H1 (cell line): ENCODE measurements around the gene ARL6IP1. TPM values are rescaled to one million over a fixed set of nuclear protein-coding genes. Genes with fewer than 3 reads are reported as not detected.

Source experiments
- CTCF ChIA-PET: fragments of 300-600 bp; sonication (Branson Sonifier 250); formaldehyde crosslinking; loops from one replicate; lab custom pipeline; 2021; ENCODE audit not compliant: partially characterized antibody; lab: Charles Lee
- POLR2A ChIA-PET: fragments of 300-600 bp; sonication (Branson Sonifier 250); formaldehyde crosslinking; loops from one replicate; lab custom pipeline; 2021; ENCODE audit warnings: inconsistent platforms; ENCODE audit not compliant: partially characterized antibody; lab: Charles Lee
- DNase-seq, 2 experiments: peaks; one replicate each; pipeline versions ENCODE4 v3.0.0 to v3.0.0-alpha.2; 2010 to 2022; ENCODE audit warnings: low spot score in 2 of 2, low read depth in 1 of 2, mixed read lengths in 1 of 2
- FAIRE-seq: peaks from 2 replicates; lab custom pipeline; 2011; peaks lifted over from hg19 to GRCh38; lab: Jason Lieb, UNC
- H2AFZ ChIP-seq: 2 replicates; pipeline ENCODE4 v1.8.1; 2012; ENCODE audit warnings: low read length, inconsistent platforms
- H2AK5ac ChIP-seq: 2 replicates; pipeline ENCODE4 v1.6.1; 2013; ENCODE audit warnings: low read depth, low read length
- H2BK120ac ChIP-seq: replicated peaks from 2 replicates; pipeline ENCODE3; 2013; ENCODE audit warnings: low read depth, low read length, inconsistent platforms
- H2BK12ac ChIP-seq: 2 replicates; pipeline ENCODE4 v1.6.1; 2013; ENCODE audit warnings: low read depth, low read length
- H2BK15ac ChIP-seq: 2 replicates; pipeline ENCODE4 v1.6.1; 2013; ENCODE audit warnings: low read length
- H2BK20ac ChIP-seq: 2 replicates; pipeline ENCODE4 v1.6.1; 2013; ENCODE audit warnings: low read length
- H2BK5ac ChIP-seq: 2 replicates; pipeline ENCODE4 v1.6.1; 2013; ENCODE audit warnings: low read depth, low read length
- H3K14ac ChIP-seq: 2 replicates; pipeline ENCODE4 v1.6.1; 2013; ENCODE audit warnings: inconsistent platforms; ENCODE audit not compliant: insufficient read length
- H3K18ac ChIP-seq: 2 replicates; pipeline ENCODE4 v1.6.1; 2013; ENCODE audit warnings: low read length; ENCODE audit errors: extremely low read depth
- H3K23ac ChIP-seq: 2 replicates; pipeline ENCODE4 v1.6.1; 2013; ENCODE audit warnings: inconsistent platforms; ENCODE audit not compliant: insufficient read length
- H3K23me2 ChIP-seq: 2 replicates; pipeline ENCODE4 v1.6.1; 2013; ENCODE audit warnings: low read depth, low read length
- H3K27ac ChIP-seq: 2 replicates; pipeline ENCODE4 v1.6.1; 2011; ENCODE audit warnings: low read depth, low read length, inconsistent platforms
- H3K27me3 ChIP-seq, 4 experiments: replicated peaks in 1 of 4; 1 replicate in 1 of 4; 2 replicates in 3 of 4; pipeline versions ENCODE4 v1.6.1 to v1.8.1; 2011 to 2013; ENCODE audit warnings: low read length in 3 of 4, mild to moderate bottlenecking in 3 of 4, inconsistent platforms in 2 of 4, mixed read lengths in 2 of 4, moderate library complexity in 1 of 4; ENCODE audit not compliant: control insufficient read depth in 3 of 4, insufficient read depth in 3 of 4; ENCODE audit errors: extremely low read depth in 1 of 4
- H3K36me3 ChIP-seq, 4 experiments: 2 replicates each; pipeline versions ENCODE4 v1.6.1 to v1.8.1; 2011 to 2013; ENCODE audit warnings: mild to moderate bottlenecking in 4 of 4, low read length in 3 of 4, moderate library complexity in 2 of 4, control low read depth in 1 of 4, inconsistent platforms in 1 of 4; ENCODE audit not compliant: insufficient read depth in 4 of 4, control insufficient read depth in 2 of 4
- H3K4ac ChIP-seq: replicated peaks from 2 replicates; pipeline ENCODE3; 2013; ENCODE audit warnings: low read length, low read depth, mixed read lengths, inconsistent platforms; ENCODE audit not compliant: insufficient read length
- H3K4me1 ChIP-seq, 4 experiments: replicated peaks in 1 of 4; 1 replicate in 1 of 4; 2 replicates in 3 of 4; pipeline versions ENCODE4 v1.6.1 to v1.8.1; 2011 to 2013; ENCODE audit warnings: low read length in 3 of 4, inconsistent platforms in 2 of 4, mixed read lengths in 1 of 4; ENCODE audit not compliant: insufficient read depth in 4 of 4, control insufficient read depth in 3 of 4
- H3K4me2 ChIP-seq, 2 experiments: 2 replicates each; pipeline versions ENCODE4 v1.6.1 to v1.8.1; 2011 to 2013; ENCODE audit warnings: low read depth in 2 of 2, low read length in 2 of 2, control low read depth in 1 of 2, inconsistent platforms in 1 of 2, mild to moderate bottlenecking in 1 of 2; ENCODE audit not compliant: insufficient read depth in 1 of 2
- H3K4me3 ChIP-seq, 4 experiments: fragments of 200-600, 300-600 bp in 1 of 4; sonication (generic), shearing (Covaris generic), sonication (Bioruptor Twin) in 1 of 4; 2 replicates each; pipeline versions ENCODE4 v1.5.1 to v1.8.1; 2011 to 2016; ENCODE audit warnings: low read length in 4 of 4, low read depth in 3 of 4, control low read depth in 2 of 4, inconsistent platforms in 2 of 4, mild to moderate bottlenecking in 2 of 4, mixed read lengths in 1 of 4, moderate library complexity in 1 of 4; ENCODE audit not compliant: insufficient read depth in 2 of 4; ENCODE audit errors: extremely low read depth in 1 of 4
- H3K56ac ChIP-seq: replicated peaks from 2 replicates; pipeline ENCODE3; 2013; ENCODE audit warnings: low read depth, mild to moderate bottlenecking, mixed read lengths, low read length, inconsistent platforms; ENCODE audit not compliant: insufficient read length
- H3K79me1 ChIP-seq: 2 replicates; pipeline ENCODE4 v1.6.1; 2013; ENCODE audit warnings: low read depth, low read length, control low read depth
- H3K79me2 ChIP-seq, 2 experiments: 2 replicates each; pipeline versions ENCODE4 v1.6.1 to v1.8.1; 2012 to 2013; ENCODE audit warnings: low read length in 2 of 2, mild to moderate bottlenecking in 2 of 2, inconsistent platforms in 1 of 2; ENCODE audit not compliant: insufficient read depth in 2 of 2, control insufficient read depth in 1 of 2
- H3K9ac ChIP-seq, 4 experiments: replicated peaks in 1 of 4; 1 replicate in 1 of 4; 2 replicates in 3 of 4; pipeline versions ENCODE4 v1.6.1 to v1.8.1; 2011 to 2013; ENCODE audit warnings: low read depth in 3 of 4, low read length in 3 of 4, control low read depth in 2 of 4, mild to moderate bottlenecking in 2 of 4, moderate library complexity in 2 of 4, inconsistent platforms in 1 of 4; ENCODE audit errors: extremely low read depth in 1 of 4
- H3K9me3 ChIP-seq, 2 experiments: 2 replicates each; pipeline versions ENCODE4 v1.6.1 to v1.8.1; 2012 to 2013; ENCODE audit warnings: mild to moderate bottlenecking in 2 of 2, moderate library complexity in 2 of 2, control low read depth in 1 of 2, inconsistent platforms in 1 of 2, low read depth in 1 of 2, low read length in 1 of 2, mixed read lengths in 1 of 2; ENCODE audit not compliant: insufficient read depth in 2 of 2
- H4K20me1 ChIP-seq, 2 experiments: replicated peaks in 1 of 2; 2 replicates each; pipeline versions ENCODE3 to v1.8.1; 2011 to 2013; ENCODE audit warnings: inconsistent platforms in 2 of 2, low read length in 2 of 2, mild to moderate bottlenecking in 1 of 2; ENCODE audit not compliant: insufficient read depth in 2 of 2, control insufficient read depth in 1 of 2
- H4K5ac ChIP-seq: 2 replicates; pipeline ENCODE4 v1.6.1; 2013; ENCODE audit warnings: low read length, low read depth, mixed read lengths, inconsistent platforms; ENCODE audit not compliant: insufficient read length
- H4K8ac ChIP-seq: 2 replicates; pipeline ENCODE4 v1.8.0; 2013; ENCODE audit warnings: mild to moderate bottlenecking, moderate library complexity, low read length, inconsistent platforms; ENCODE audit not compliant: insufficient read depth; ENCODE audit errors: extremely low read depth
- H4K91ac ChIP-seq: replicated peaks from 2 replicates; pipeline ENCODE3; 2013; ENCODE audit warnings: low read length, mixed read lengths, inconsistent platforms; ENCODE audit not compliant: insufficient read length
- KDM5A ChIP-seq: fragments of 200-600 bp; IDR thresholded peaks from 2 replicates; pipeline ENCODE4 v1.7.1; 2012; ENCODE audit warnings: mild to moderate bottlenecking, low read length, inconsistent platforms, mixed read lengths
- POLR2AphosphoS5 ChIP-seq: IDR thresholded peaks from 2 replicates; pipeline ENCODE4 v1.6.1; 2011; ENCODE audit warnings: low read depth, low read length
- YY1 ChIP-seq: IDR thresholded peaks from 2 replicates; pipeline ENCODE4 v1.6.1; 2011; ENCODE audit warnings: low read depth, mild to moderate bottlenecking, low read length
- WGBS, 2 experiments: shearing (Covaris generic) in 1 of 2; methylation state at CpG; one replicate each; pipeline versions ENCODE4 v1.1.6 to v1.1.7; 2013 to 2015; ENCODE audit warnings: low lambda C conversion rate in 2 of 2, mixed read lengths in 2 of 2, inconsistent platforms in 1 of 2, low coverage in 1 of 2, missing lambda C conversion rate in 1 of 2; ENCODE audit not compliant: insufficient replicate concordance in 2 of 2, insufficient coverage in 1 of 2, insufficient read length in 1 of 2; ENCODE audit errors: extremely low coverage in 1 of 2, missing lambda C conversion rate in 1 of 2; 5-methylcytosine and 5-hydroxymethylcytosine counted together
- polyA plus RNA-seq, 7 experiments: library from polyadenylated mRNA; depleted of rRNA in 3 of 7; stranded (reverse) in 5 of 7; unstranded in 2 of 7; fragments of >200 nt in 5 of 7; fragments of 200-250 nt in 2 of 7; gene quantifications; 1 replicate in 5 of 7; 2 replicates in 1 of 7; 4 replicates in 1 of 7; pipeline versions ENCODE4 v1.2.1 to v1.2.3, GENCODE V29; 2011 to 2013; ENCODE audit warnings: missing spikeins in 2 of 7, mixed read lengths in 2 of 7
- total RNA-seq: library from RNA; stranded (reverse); fragmentation: NEBNext Ultra II Directional; extraction: Animal tissue kit (Norgen Biotek cat#: 25700); gene quantifications from 2 replicates; pipeline ENCODE4 v1.2.1, GENCODE V29; 2021

Gene ARL6IP1
- total and polyA plus RNA-seq, 2 of the 8 experiments (the other 6 are each of a cell fraction or from before 2014, with no cell fraction given), result 162 to 170 TPM

DNA sequence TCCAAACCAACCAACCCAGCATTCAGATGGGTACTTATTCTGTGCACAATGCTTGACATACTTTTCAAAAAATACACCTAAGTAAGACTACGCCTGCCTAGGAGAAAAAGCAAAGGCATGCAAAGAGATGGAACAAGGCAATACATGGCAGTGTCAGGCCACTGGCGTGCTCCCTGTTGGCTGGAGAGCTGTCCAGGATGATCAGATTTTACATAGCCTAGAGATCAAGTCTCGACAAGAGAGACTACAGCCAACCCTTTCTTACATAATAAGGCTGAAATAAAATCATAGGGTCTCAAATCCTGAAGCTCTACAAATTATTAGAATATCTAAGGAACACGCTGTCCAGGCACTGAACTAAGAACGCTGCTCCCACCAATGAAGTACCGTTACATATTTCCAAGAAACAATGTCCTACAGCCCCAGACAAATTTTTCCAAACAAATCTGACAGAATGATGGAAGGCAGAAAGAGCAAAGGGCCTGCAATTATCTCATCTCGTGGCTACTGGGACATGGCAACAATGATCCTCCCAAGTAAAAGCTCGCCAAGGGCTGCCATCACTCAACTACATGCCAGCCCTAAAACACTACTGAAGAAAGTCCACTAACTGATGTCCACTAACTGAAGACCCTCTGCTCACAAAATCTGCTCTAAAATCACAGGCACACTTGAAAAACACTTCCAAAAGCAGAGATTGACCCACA is 16.3 kb downstream of the ARL6IP1 start:
- Histone ChIP-seq H3K56ac (no peak overlapping the region), H3K79me1 (peaks cover 7% of the 10 kb centered on the region), H3K9me3 (no peaks in the 10 kb centered on the region), H4K5ac (no peak overlapping the region), H3K23me2 (peaks cover 5% of the 10 kb centered on the region), H2BK12ac (no peak overlapping the region), H3K79me2 (peaks cover 57 to 75% of the 10 kb centered on the region in 2 experiments), H3K36me3 (peaks cover 33 to 71% (median 60%) of the 10 kb centered on the region in 4 experiments), H2BK5ac (no peak overlapping the region), H3K18ac (no peak overlapping the region), H4K91ac (no peak overlapping the region), H3K4me1 (peaks cover 0 to 5% (median 4%) of the 10 kb centered on the region in 4 experiments; a peak in 6 of 7 replicates), H2AK5ac (no peak overlapping the region), H3K4ac (no peak overlapping the region), H3K9ac (peak overlapping the region in 3 of 4 experiments; percentile 20 to 54 (median 27); a peak in 3 of 7 replicates), H2BK120ac (no peak overlapping the region), H4K20me1 (peaks cover 46 to 53% of the 10 kb centered on the region in 2 experiments), H3K27me3 (no peaks in the 10 kb centered on the region), H3K23ac (no peak overlapping the region), H3K27ac (no peak overlapping the region), H2BK15ac (no peak overlapping the region), H2BK20ac (no peak overlapping the region), H3K4me3 (peak overlapping the region in 2 of 4 experiments; percentile 7 to 92; a peak in 5 of 8 replicates), H4K8ac (no peak overlapping the region), H3K4me2 (peak overlapping the region in 1 of 2 experiments; percentile 81; a peak in 3 of 4 replicates), H3K14ac (no peak overlapping the region), H2AFZ (no peak overlapping the region)
- ChIA-PET POLR2A (interaction anchor here (0.8 to 14.2 kb wide), 8 partner anchors 7 to 45 kb away, joined by 3 to 503 read pairs (median 4); partner anchors contain the start of gene ARL6IP1), CTCF (interaction anchor here (1.0 kb wide), 1 partner anchor 17 kb away, joined by 3 read pairs; no protein-coding TSS in a partner anchor)
- DNase-seq, result no peak
- FAIRE-seq, result no peak
- WGBS, 2 experiments, result 95% methylated on average over 8 of the region's 8 CpGs; no CpG with 5 or more reads in 1 of the 2 experiments
- TF ChIP-seq YY1 (no peak), POLR2AphosphoS5 (peak; percentile 42; the same call in 1 of the 2 replicates), KDM5A (no peak)
